Activated B cell treated with CpG ODN at 0.5 μM for 24 hours (primary cell): ENCODE results near the gene INO80. TPM values are rescaled to one million over a fixed set of nuclear protein-coding genes. Genes with fewer than 3 reads are reported as not detected.
"Not testable (repeated sequence)": the region's sequence is repeated elsewhere in the genome, so short reads cannot be mapped to it uniquely, and the experiment has no call there.

Source experiments
- ATAC-seq: fragments of 200-7000 bp; cut with Tn5 transposase; one replicate; pipeline ENCODE4 v1.10.0; 2021; ENCODE audit warnings: low read depth, mild to moderate bottlenecking, moderate library complexity
- CTCF ChIA-PET: fragments of 350-600 bp; sonication (Branson Sonifier 250); formaldehyde crosslinking; loops from one replicate; lab custom pipeline; 2021; ENCODE audit warnings: antibody characterized with exemption; lab: Charles Lee
- POLR2A ChIA-PET: fragments of 350-600 bp; sonication (Branson Sonifier 250); formaldehyde crosslinking; loops from one replicate; lab custom pipeline; 2021; ENCODE audit warnings: antibody characterized with exemption; lab: Charles Lee
- DNase-seq: peaks from one replicate; pipeline ENCODE4 v3.0.0; 2022
- H3K27ac Mint-ChIP-seq: one replicate; pipeline ENCODE4 v1.8.0; 2020; ENCODE audit warnings: mixed read lengths
- H3K27me3 Mint-ChIP-seq: one replicate; pipeline ENCODE4 v1.8.0; 2021; ENCODE audit warnings: mixed read lengths
- H3K36me3 Mint-ChIP-seq: one replicate; pipeline ENCODE4 v1.8.0; 2021; ENCODE audit warnings: low read depth, mixed read lengths
- H3K4me1 Mint-ChIP-seq: one replicate; pipeline ENCODE4 v1.8.0; 2021; ENCODE audit warnings: mixed read lengths
- H3K4me3 Mint-ChIP-seq: one replicate; pipeline ENCODE4 v1.8.0; 2020; ENCODE audit warnings: mild to moderate bottlenecking, mixed read lengths
- H3K9me3 Mint-ChIP-seq: one replicate; pipeline ENCODE4 v1.8.0; 2020; ENCODE audit warnings: mixed read lengths
- intact Hi-C: fragments of 100-400 bp; cut with micrococcal nuclease; formaldehyde crosslinking; loops from one replicate; pipeline ENCODE4 v1.15.1; 2024
- total RNA-seq: library from RNA; stranded (reverse); gene quantifications from 2 replicates; pipeline ENCODE4 v1.2.3, GENCODE V29; 2022
- TF ChIP-seq, protein P1 (sequence below): fragments of 200-600 bp; IDR thresholded peaks from one replicate; pipeline ENCODE4 v1.8.0; 2022; ENCODE audit warnings: antibody characterized with exemption, mild to moderate bottlenecking

The INO80 gene
- total RNA-seq, 1 donor from 2014 or later: 38.8 TPM

DNA sequence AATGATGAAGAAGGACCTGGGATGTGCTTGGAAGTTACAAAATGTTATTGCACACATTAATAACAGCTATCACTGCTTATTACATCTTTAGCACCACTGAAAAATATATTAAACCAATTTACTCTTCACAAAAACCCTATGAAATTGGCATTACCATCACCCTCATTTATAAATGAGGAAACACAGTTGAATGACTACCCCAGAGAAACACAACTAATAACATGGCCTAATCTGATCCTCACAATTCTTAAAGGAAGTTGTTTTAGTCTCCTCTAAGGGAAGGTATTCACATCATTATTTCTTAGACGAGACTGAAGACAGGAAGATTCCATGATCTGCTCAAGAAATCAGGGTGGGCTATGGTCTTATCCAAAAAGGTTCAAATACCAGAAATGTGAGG is 35.9 kb downstream of the INO80 start:
- TF ChIP-seq, protein P1, sequence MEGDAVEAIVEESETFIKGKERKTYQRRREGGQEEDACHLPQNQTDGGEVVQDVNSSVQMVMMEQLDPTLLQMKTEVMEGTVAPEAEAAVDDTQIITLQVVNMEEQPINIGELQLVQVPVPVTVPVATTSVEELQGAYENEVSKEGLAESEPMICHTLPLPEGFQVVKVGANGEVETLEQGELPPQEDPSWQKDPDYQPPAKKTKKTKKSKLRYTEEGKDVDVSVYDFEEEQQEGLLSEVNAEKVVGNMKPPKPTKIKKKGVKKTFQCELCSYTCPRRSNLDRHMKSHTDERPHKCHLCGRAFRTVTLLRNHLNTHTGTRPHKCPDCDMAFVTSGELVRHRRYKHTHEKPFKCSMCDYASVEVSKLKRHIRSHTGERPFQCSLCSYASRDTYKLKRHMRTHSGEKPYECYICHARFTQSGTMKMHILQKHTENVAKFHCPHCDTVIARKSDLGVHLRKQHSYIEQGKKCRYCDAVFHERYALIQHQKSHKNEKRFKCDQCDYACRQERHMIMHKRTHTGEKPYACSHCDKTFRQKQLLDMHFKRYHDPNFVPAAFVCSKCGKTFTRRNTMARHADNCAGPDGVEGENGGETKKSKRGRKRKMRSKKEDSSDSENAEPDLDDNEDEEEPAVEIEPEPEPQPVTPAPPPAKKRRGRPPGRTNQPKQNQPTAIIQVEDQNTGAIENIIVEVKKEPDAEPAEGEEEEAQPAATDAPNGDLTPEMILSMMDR: no peak
- no peak overlapping the region for H3K4me3 Mint-ChIP-seq
- peak overlapping the region; percentile 88 for H3K27ac Mint-ChIP-seq
- intact Hi-C loops: no loop called here
- no peak for ATAC-seq
- CTCF ChIA-PET: no interaction called here
- H3K36me3 Mint-ChIP-seq: peaks cover 83% of the 10 kb centered on the region
- no peak for DNase-seq
- no peaks in the 10 kb centered on the region for H3K27me3 Mint-ChIP-seq
- peaks cover 23% of the 10 kb centered on the region for H3K4me1 Mint-ChIP-seq
- POLR2A ChIA-PET: interaction anchor here (0.5 to 1.1 kb wide), 3 partner anchors 35 to 616 kb away, joined by 3 to 4 read pairs (median 4); partner anchors contain the start of gene INO80
- no peaks in the 10 kb centered on the region for H3K9me3 Mint-ChIP-seq

DNA sequence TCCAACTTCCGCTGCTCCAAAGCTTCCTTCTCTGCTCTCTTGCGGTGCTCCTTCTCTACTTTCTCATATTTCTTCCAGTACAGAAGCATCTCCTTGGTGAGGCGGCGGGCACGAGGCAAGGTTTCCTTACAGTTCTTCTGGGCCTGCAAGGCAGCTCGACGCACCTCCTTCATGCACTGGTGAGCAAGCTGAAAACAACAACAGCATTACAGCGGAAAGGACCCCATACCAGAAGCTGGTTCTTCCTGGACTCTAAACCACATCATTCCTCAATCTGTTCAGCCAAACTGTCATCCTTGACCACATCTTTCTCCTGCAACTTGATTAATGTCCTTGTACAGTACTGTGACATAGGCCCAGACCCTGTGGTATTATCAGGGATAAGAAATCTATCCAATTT is 36.4 kb downstream of the INO80 start:
- H3K27ac Mint-ChIP-seq: peak overlapping the region; percentile 88
- intact Hi-C loops: no loop called here
- POLR2A ChIA-PET: interaction anchor here (0.5 to 1.1 kb wide), 3 partner anchors 35 to 616 kb away, joined by 3 to 4 read pairs (median 4); partner anchors contain the start of gene INO80

DNA sequence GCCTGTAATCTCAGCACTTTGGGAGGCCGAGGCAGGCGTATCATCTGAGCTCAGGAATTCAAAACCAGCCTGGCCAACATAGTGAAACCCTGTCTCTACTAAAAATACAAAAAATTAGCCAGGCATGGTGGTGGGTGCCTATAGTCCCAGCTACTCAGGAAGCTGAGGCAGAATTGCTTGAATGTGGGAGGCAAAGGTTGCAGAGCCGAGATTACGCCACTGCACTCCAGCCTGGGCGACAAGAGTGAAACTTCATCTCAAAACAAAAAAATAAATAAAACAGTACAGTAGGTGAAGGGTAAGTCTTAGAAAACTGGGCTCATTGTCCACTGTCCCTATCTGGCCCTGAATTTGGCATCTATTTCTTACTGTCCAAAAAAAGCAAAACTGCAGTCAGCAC is 37.2 kb downstream of the INO80 start:
- POLR2A ChIA-PET: interaction anchor here (1.1 kb wide), 1 partner anchor 38 kb away, joined by 4 read pairs; the partner anchor contains the start of gene INO80
- H3K4me3 Mint-ChIP-seq: peak overlapping the region; percentile 13
- peaks cover 85% of the 10 kb centered on the region for H3K36me3 Mint-ChIP-seq
- DNase-seq, intact Hi-C loops, H3K27me3 Mint-ChIP-seq, ATAC-seq, H3K9me3 Mint-ChIP-seq: not testable (repeated sequence)
- CTCF ChIA-PET: interaction anchor here (0.7 kb wide), 1 partner anchor 354 kb away, joined by 3 read pairs; no protein-coding TSS in a partner anchor
- H3K4me1 Mint-ChIP-seq: peaks cover 23% of the 10 kb centered on the region
- H3K27ac Mint-ChIP-seq: peak overlapping the region; percentile 66

More for the DNA sequence above, 36.4 kb downstream of the INO80 start:
- no peaks in the 10 kb centered on the region for H3K27me3 Mint-ChIP-seq
- H3K4me3 Mint-ChIP-seq: peak overlapping the region; percentile 16
- CTCF ChIA-PET: interaction anchor here (0.7 kb wide), 1 partner anchor 355 kb away, joined by 3 read pairs; no protein-coding TSS in a partner anchor
- H3K4me1 Mint-ChIP-seq: peaks cover 23% of the 10 kb centered on the region
- peaks cover 82% of the 10 kb centered on the region for H3K36me3 Mint-ChIP-seq
- TF ChIP-seq, protein P1: no peak
- peak; percentile 67 for ATAC-seq
- DNase-seq: no peak
- H3K9me3 Mint-ChIP-seq: no peaks in the 10 kb centered on the region

DNA sequence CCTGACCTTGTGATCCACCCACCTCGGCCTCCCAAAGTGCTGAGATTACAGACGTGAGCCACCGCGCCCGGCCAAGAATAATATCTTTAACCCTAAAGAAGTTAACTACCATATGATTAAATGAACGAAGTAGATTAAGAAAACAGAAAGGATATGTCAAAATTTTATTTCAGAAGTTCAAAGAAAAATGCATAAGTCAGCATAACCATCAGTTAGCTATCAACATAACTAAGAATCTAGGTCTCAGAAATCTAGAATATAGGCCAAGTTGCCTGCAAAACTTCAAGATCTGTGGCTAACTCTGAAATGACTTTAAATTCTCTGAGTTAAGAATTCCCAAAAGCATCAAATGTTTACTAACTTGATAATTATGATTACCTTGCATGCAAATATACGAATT is 38.0 kb downstream of the INO80 start:
- Mint-ChIP-seq H3K36me3 (peaks cover 87% of the 10 kb centered on the region), H3K4me3 (no peak overlapping the region), H3K27ac (no peak overlapping the region), H3K4me1 (peaks cover 23% of the 10 kb centered on the region), H3K9me3 (no peaks in the 10 kb centered on the region), H3K27me3 (no peaks in the 10 kb centered on the region)
- intact Hi-C loops: no loop called here
- CTCF ChIA-PET: interaction anchor here (0.6 kb wide), 1 partner anchor 44 kb away, joined by 3 read pairs; no protein-coding TSS in a partner anchor
- POLR2A ChIA-PET: interaction anchor here (0.8 kb wide), 1 partner anchor 55 kb away, joined by 7 read pairs; no protein-coding TSS in a partner anchor
- TF ChIP-seq, protein P1: no peak
- DNase-seq: no peak
- ATAC-seq: no peak

DNA sequence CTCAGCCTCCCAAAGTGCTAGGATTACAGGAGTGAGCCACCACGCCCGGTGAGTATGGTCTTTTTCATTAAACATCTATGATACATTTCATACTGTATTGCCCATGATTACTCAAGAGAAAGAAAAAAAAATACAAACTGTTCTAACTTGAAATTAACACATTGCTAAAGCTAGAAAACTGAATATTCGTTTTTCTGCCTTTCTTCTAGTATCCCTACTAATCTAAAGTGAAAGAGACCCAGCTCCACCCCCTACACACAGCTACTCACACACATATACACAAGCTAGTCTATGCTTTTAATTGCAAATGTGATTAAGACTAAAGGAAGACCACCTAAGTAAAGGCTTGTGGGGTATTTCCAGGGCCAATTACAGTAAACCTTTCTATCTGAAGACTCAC is 43.1 kb downstream of the INO80 start:
- TF ChIP-seq, protein P1: no peak
- DNase-seq (no peak), ATAC-seq (no peak)
- ChIA-PET POLR2A (no interaction called here), CTCF (no interaction called here)
- no peak overlapping the region for H3K4me3 Mint-ChIP-seq
- intact Hi-C loops: no loop called here
- no peaks in the 10 kb centered on the region for H3K4me1 Mint-ChIP-seq
- no peaks in the 10 kb centered on the region for H3K9me3 Mint-ChIP-seq
- no peaks in the 10 kb centered on the region for H3K27me3 Mint-ChIP-seq
- H3K36me3 Mint-ChIP-seq: peaks cover 81% of the 10 kb centered on the region
- no peak overlapping the region for H3K27ac Mint-ChIP-seq
